ENCODE measurements around the gene TDRD9.

Gene TDRD9

DNA sequence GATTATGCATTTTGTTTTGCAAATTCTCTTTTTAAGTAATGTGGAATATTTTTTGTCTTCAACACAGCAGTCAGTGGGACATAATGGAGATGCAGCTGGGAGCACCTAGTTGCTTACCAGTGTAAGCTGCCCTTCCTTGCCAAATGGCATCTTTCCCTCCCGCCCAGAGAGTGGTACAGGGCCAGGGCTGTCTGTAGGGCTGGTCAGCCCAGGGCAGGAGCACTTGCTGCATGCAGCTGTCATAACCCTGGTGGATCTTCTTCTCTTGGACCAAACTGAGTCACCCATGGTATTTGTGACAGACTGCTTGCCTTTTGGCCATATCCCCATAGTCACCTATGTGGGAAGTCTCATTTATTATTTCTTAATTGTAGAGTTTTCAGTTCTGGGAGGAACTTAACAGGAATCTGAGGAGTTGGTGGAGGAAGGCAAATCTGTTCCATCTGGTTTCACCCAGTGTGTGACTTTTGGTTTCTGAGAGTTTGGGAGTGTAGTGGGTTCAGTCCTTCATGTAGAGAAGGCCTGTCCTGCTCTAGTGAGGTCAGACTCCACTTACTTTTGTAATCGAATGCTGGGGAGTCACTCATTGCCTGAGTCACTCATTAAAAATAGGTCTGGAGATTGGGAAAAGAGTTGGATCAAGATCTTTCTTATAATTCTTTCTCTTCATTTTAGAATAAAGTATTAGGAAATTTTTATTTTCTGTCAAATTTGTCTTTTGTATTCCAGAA is 95.2 kb downstream of the TDRD9 start:
- Histone ChIP-seq H3K9me3 (ENCODE audit: control insufficient read depth, low read length) (no peaks in the 10 kb centered on the region), H3K36me3 (ENCODE audit: control insufficient read depth, insufficient read depth, low read length) (no peaks in the 10 kb centered on the region), H3K27ac (ENCODE audit: insufficient read depth, low read length, poor library complexity, severe bottlenecking) (no peak overlapping the region), H3K27me3 (replicated peaks; ENCODE audit: control insufficient read depth, insufficient read depth, low read length, poor library complexity, severe bottlenecking) (no peaks in the 10 kb centered on the region), H3K4me1 (ENCODE audit: control insufficient read depth, insufficient read depth, low read length, poor library complexity, severe bottlenecking) (no peaks in the 10 kb centered on the region), H3K4me3 (ENCODE audit: insufficient read depth, low read depth, low read length, poor library complexity, severe bottlenecking) (no peak overlapping the region)
- DNase-seq, result no peak

DNA sequence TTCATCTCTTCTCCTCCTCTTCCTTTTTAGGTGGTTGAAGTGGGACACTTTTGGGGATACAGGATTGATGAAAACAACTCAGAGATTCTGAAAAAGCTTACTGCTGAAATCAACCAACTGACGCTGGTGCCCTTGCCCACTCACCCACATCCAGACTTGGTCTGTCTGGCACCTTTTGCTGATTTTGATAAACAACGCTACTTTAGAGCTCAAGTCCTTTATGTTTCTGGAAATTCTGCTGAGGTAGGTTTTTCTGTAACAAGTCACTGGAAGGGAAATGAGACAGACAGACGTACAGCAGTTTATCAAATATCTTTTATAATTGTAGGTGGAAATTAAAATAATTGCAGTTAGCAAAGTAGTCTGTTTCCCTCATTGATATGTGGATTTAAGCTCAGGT is 97.3 kb downstream of the TDRD9 start:
- no peaks in the 10 kb centered on the region for H3K36me3 ChIP-seq (ENCODE audit: control insufficient read depth, insufficient read depth, low read length)
- no peaks in the 10 kb centered on the region for H3K4me1 ChIP-seq (ENCODE audit: control insufficient read depth, insufficient read depth, low read length, poor library complexity, severe bottlenecking)
- H3K27ac ChIP-seq (ENCODE audit: insufficient read depth, low read length, poor library complexity, severe bottlenecking), result no peak overlapping the region
- no peak for DNase-seq
- no peaks in the 10 kb centered on the region for H3K27me3 ChIP-seq (replicated peaks; ENCODE audit: control insufficient read depth, insufficient read depth, low read length, poor library complexity, severe bottlenecking)
- no peaks in the 10 kb centered on the region for H3K9me3 ChIP-seq (ENCODE audit: control insufficient read depth, low read length)
- no peak overlapping the region for H3K4me3 ChIP-seq (ENCODE audit: insufficient read depth, low read depth, low read length, poor library complexity, severe bottlenecking)

DNA sequence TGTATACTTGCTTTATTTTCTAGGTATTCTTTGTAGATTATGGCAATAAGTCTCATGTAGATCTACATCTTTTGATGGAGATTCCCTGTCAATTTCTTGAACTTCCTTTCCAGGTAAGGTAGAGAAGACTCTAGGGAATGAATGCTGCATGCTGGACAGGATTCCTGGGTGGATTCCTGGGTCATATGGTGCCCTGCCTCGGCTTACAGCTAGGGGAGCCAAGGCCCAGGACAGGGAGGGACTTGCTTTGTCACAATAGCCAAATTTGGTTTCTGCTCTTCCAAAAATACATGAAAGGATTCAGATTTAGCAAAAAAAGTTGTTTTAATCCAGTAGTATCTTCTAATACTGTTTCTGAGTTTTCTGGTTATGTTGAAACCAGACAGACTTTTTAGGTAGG is 97.8 kb downstream of the TDRD9 start:
- Histone ChIP-seq H3K27ac (ENCODE audit: insufficient read depth, low read length, poor library complexity, severe bottlenecking) (no peak overlapping the region), H3K9me3 (ENCODE audit: control insufficient read depth, low read length) (no peaks in the 10 kb centered on the region), H3K4me3 (ENCODE audit: insufficient read depth, low read depth, low read length, poor library complexity, severe bottlenecking) (no peak overlapping the region), H3K27me3 (replicated peaks; ENCODE audit: control insufficient read depth, insufficient read depth, low read length, poor library complexity, severe bottlenecking) (no peaks in the 10 kb centered on the region), H3K4me1 (ENCODE audit: control insufficient read depth, insufficient read depth, low read length, poor library complexity, severe bottlenecking) (no peaks in the 10 kb centered on the region), H3K36me3 (ENCODE audit: control insufficient read depth, insufficient read depth, low read length) (no peaks in the 10 kb centered on the region)
- DNase-seq, result no peak

DNA sequence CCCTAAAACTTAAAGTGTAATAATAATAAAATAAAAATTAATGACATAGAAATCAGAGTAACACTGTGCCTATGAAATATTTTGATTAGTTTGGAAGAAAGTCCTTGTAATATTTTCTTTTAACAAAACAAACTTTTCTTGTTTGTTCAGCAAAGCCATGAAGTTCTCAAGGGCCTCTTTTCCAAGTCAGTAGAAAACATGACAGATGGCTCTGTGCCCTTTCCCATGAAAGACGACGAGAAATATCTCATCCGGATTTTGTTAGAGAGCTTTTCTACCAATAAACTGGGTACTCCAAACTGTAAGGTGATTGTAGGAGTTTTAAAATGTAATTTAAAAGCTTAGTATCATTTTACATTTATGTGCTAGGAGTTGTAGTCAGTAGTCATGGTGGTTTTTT is 102.7 kb downstream of the TDRD9 start:
- Histone ChIP-seq H3K4me3 (ENCODE audit: insufficient read depth, low read depth, low read length, poor library complexity, severe bottlenecking) (no peak overlapping the region), H3K27ac (ENCODE audit: insufficient read depth, low read length, poor library complexity, severe bottlenecking) (no peak overlapping the region), H3K9me3 (ENCODE audit: control insufficient read depth, low read length) (no peaks in the 10 kb centered on the region), H3K4me1 (ENCODE audit: control insufficient read depth, insufficient read depth, low read length, poor library complexity, severe bottlenecking) (no peaks in the 10 kb centered on the region), H3K36me3 (ENCODE audit: control insufficient read depth, insufficient read depth, low read length) (no peaks in the 10 kb centered on the region), H3K27me3 (replicated peaks; ENCODE audit: control insufficient read depth, insufficient read depth, low read length, poor library complexity, severe bottlenecking) (no peaks in the 10 kb centered on the region)
- no peak for DNase-seq

DNA sequence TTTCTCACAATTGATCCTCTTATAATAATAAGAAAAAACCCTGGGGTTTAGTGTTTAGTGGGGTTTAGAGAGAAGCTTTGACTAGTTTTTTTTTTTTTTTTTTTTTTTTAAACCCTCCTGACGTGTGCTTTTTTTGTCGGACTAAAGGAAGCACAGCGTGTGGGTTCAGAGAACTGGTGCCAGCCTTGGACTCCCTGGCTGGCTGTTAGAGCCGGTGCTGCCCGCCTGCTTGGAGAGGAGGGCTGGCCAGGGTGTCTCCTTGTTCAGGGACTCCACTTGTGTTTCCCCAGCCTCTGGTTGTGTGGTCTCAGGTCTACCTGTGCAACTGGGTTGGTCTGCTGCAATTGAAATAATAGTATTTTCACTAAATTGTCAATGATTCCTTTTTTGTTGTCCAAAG is 103.1 kb downstream of the TDRD9 start:
- no peak overlapping the region for H3K4me3 ChIP-seq (ENCODE audit: insufficient read depth, low read depth, low read length, poor library complexity, severe bottlenecking)
- DNase-seq, result no peak
- H3K4me1 ChIP-seq (ENCODE audit: control insufficient read depth, insufficient read depth, low read length, poor library complexity, severe bottlenecking), result no peaks in the 10 kb centered on the region
- H3K9me3 ChIP-seq (ENCODE audit: control insufficient read depth, low read length), result no peaks in the 10 kb centered on the region
- no peaks in the 10 kb centered on the region for H3K36me3 ChIP-seq (ENCODE audit: control insufficient read depth, insufficient read depth, low read length)
- no peak overlapping the region for H3K27ac ChIP-seq (ENCODE audit: insufficient read depth, low read length, poor library complexity, severe bottlenecking)
- no peaks in the 10 kb centered on the region for H3K27me3 ChIP-seq (replicated peaks; ENCODE audit: control insufficient read depth, insufficient read depth, low read length, poor library complexity, severe bottlenecking)

DNA sequence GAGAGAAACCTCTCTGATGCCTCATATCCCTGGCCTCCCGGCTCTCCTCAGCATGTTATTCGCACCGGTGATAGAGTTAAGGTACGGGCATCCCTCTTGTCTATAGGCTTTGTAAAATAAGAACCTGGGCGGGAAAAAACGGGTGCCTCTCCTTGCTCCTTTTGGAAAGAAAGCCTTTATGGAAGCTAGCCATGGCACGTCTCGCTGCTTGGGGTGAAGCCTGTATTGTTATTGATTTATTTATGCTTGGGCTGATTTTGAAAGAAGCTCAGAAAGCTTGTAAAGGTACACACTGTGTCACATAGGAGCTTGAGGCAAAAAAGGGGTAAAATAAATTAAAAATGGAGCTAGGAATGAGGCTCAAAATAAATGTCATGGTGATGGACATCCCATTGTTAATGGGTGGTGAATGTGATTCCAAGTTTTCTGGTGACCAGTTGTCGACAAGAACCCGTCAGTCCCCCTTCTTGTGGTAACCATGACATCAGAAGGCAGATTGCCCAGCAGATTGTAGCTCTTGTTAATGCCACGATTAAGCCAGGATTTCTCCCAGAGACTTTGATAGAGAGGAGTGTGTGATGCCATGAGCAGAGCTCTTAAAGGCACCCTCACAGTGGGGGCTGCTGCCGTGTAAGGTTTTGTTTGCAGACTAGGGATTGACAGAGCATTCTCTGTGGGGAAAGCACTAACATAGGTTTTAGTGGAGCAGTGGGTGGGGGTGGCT is 106.9 kb downstream of the TDRD9 start:
- H3K27ac ChIP-seq (ENCODE audit: insufficient read depth, low read length, poor library complexity, severe bottlenecking), result no peak overlapping the region
- H3K4me1 ChIP-seq (ENCODE audit: control insufficient read depth, insufficient read depth, low read length, poor library complexity, severe bottlenecking), result no peaks in the 10 kb centered on the region
- H3K9me3 ChIP-seq (ENCODE audit: control insufficient read depth, low read length), result no peaks in the 10 kb centered on the region
- no peak for DNase-seq
- H3K36me3 ChIP-seq (ENCODE audit: control insufficient read depth, insufficient read depth, low read length), result no peaks in the 10 kb centered on the region
- no peak overlapping the region for H3K4me3 ChIP-seq (ENCODE audit: insufficient read depth, low read depth, low read length, poor library complexity, severe bottlenecking)
- H3K27me3 ChIP-seq (replicated peaks; ENCODE audit: control insufficient read depth, insufficient read depth, low read length, poor library complexity, severe bottlenecking), result no peaks in the 10 kb centered on the region

DNA sequence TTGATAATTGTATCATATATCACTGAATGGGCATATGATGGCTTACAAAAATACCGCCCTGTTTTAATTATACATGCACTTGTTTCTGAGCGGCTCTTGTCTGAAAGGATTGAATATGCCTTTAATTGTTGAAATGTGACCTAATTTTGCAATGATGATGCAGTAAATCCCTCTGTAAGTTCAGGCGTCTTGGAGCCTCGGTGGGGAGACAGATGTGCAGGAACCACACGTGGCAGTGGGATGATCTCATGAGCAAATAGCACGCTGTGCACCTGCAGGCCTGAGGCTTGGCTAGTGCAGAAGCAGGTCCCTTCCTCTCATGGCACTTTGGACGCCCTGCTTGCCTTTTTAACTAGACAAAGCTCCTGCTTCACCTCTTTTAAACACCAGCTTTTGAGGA is 108.0 kb downstream of the TDRD9 start:
- H3K27ac ChIP-seq (ENCODE audit: insufficient read depth, low read length, poor library complexity, severe bottlenecking), result no peak overlapping the region
- H3K4me3 ChIP-seq (ENCODE audit: insufficient read depth, low read depth, low read length, poor library complexity, severe bottlenecking), result no peak overlapping the region
- H3K27me3 ChIP-seq (replicated peaks; ENCODE audit: control insufficient read depth, insufficient read depth, low read length, poor library complexity, severe bottlenecking), result no peaks in the 10 kb centered on the region
- H3K36me3 ChIP-seq (ENCODE audit: control insufficient read depth, insufficient read depth, low read length), result no peaks in the 10 kb centered on the region
- no peaks in the 10 kb centered on the region for H3K4me1 ChIP-seq (ENCODE audit: control insufficient read depth, insufficient read depth, low read length, poor library complexity, severe bottlenecking)
- no peaks in the 10 kb centered on the region for H3K9me3 ChIP-seq (ENCODE audit: control insufficient read depth, low read length)
- DNase-seq, result no peak

DNA sequence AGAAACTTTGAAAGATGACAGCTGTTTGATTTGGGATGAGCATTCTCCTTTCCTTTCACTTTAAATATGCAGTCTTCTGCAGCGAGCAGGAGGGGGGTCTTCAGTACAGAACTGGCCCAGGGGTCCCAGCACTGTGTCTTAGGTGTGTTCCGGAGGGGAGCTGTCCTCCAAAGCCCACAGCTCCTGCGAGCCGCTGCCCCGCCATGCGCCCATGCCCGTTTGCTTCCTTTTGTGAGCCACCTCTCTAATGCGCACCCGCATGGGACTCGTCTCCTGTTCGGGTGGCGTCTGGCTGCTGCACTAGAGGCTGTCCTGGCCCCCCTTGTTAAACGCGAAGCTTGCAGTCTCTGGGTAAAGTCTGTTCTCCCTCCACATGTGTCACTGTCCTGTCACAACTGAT is 108.8 kb downstream of the TDRD9 start:
- Histone ChIP-seq H3K4me3 (ENCODE audit: insufficient read depth, low read depth, low read length, poor library complexity, severe bottlenecking) (no peak overlapping the region), H3K27me3 (replicated peaks; ENCODE audit: control insufficient read depth, insufficient read depth, low read length, poor library complexity, severe bottlenecking) (no peaks in the 10 kb centered on the region), H3K9me3 (ENCODE audit: control insufficient read depth, low read length) (no peaks in the 10 kb centered on the region), H3K36me3 (ENCODE audit: control insufficient read depth, insufficient read depth, low read length) (no peaks in the 10 kb centered on the region), H3K4me1 (ENCODE audit: control insufficient read depth, insufficient read depth, low read length, poor library complexity, severe bottlenecking) (no peaks in the 10 kb centered on the region), H3K27ac (ENCODE audit: insufficient read depth, low read length, poor library complexity, severe bottlenecking) (no peak overlapping the region)
- no peak for DNase-seq

DNA sequence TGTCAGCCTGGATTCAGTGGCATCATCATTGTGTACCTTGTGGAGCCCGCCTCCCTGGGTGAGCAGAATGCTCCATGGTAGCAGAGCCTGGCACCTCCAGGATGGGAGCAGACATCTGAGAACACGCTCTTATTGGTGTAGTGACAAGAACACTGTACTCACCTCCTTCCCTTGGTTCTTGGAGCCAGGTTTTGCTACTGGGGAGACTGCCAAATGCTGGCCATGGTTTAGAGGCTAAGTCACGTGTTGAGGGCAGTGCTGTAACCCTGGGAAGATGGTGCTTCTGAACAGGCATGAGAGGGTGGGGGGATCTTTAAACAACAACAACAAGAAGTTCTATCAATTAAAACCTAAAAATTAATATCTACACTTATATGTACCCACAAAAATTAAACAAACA is 109.6 kb downstream of the TDRD9 start:
- no peak for DNase-seq
- Histone ChIP-seq H3K27ac (ENCODE audit: insufficient read depth, low read length, poor library complexity, severe bottlenecking) (no peak overlapping the region), H3K4me1 (ENCODE audit: control insufficient read depth, insufficient read depth, low read length, poor library complexity, severe bottlenecking) (no peaks in the 10 kb centered on the region), H3K9me3 (ENCODE audit: control insufficient read depth, low read length) (no peaks in the 10 kb centered on the region), H3K4me3 (ENCODE audit: insufficient read depth, low read depth, low read length, poor library complexity, severe bottlenecking) (no peak overlapping the region), H3K27me3 (replicated peaks; ENCODE audit: control insufficient read depth, insufficient read depth, low read length, poor library complexity, severe bottlenecking) (no peaks in the 10 kb centered on the region), H3K36me3 (ENCODE audit: control insufficient read depth, insufficient read depth, low read length) (no peaks in the 10 kb centered on the region)

DNA sequence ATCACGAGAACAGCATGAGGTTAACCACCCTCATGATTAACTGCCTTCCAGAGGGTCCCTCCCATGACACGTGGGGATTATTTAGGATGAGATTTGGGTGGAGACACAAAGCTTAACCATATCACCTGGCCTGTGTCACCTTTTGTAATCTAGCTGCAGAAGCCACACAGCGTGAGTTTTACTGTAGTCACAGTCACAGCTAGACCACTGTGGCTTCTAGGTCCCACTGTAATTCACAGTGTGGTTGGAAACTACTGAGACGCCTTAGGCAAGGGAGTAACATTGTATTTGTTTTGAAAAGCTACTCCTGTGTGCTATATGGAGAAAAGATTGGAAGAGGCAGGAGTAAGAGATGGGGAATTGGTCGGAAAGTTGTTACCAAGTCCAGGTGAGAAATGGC is 111.0 kb downstream of the TDRD9 start:
- H3K36me3 ChIP-seq (ENCODE audit: control insufficient read depth, insufficient read depth, low read length), result no peaks in the 10 kb centered on the region
- no peak overlapping the region for H3K27ac ChIP-seq (ENCODE audit: insufficient read depth, low read length, poor library complexity, severe bottlenecking)
- no peaks in the 10 kb centered on the region for H3K9me3 ChIP-seq (ENCODE audit: control insufficient read depth, low read length)
- H3K4me1 ChIP-seq (ENCODE audit: control insufficient read depth, insufficient read depth, low read length, poor library complexity, severe bottlenecking), result no peaks in the 10 kb centered on the region
- no peak for DNase-seq
- no peaks in the 10 kb centered on the region for H3K27me3 ChIP-seq (replicated peaks; ENCODE audit: control insufficient read depth, insufficient read depth, low read length, poor library complexity, severe bottlenecking)
- no peak overlapping the region for H3K4me3 ChIP-seq (ENCODE audit: insufficient read depth, low read depth, low read length, poor library complexity, severe bottlenecking)
